ENCODE measurements around the gene TBC1D23.
A peak's percentile ranks its signal among the peaks of the same experiment; 100 is the strongest.

TBC1D23 gene

DNA sequence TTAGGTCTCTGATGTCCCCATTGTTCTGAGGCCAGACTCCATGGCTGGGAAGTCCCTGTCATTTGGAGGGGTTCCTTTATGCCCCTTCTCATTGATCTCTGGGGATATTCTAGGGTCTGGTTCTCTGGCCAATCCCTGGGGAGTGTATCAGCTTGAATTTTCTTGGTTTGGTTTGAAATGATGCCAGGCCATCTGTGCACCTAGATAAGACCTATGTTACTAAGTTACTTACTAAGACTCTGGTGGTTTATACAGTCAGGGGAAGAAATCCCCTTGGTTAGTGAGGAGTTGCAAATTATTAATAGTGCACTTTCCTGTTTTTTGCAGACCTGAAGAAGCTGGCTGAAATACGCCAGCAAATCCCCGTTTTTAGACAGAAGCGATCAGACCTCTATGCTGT is 94.1 kb downstream of the TBC1D23 start:
- DNase-seq: no peak

- no peak for DNase-seq
These were observed 97.6 kb downstream of the TBC1D23 start for GRCh38 chr3:100358413-100358812.

- DNase-seq: no peak
These were observed 98.2 kb downstream of the TBC1D23 start for GRCh38 chr3:100359035-100359434.

GRCh38 chr3:100360757-100361496 is 100.1 kb downstream of the TBC1D23 start:
- no peak for DNase-seq

DNA sequence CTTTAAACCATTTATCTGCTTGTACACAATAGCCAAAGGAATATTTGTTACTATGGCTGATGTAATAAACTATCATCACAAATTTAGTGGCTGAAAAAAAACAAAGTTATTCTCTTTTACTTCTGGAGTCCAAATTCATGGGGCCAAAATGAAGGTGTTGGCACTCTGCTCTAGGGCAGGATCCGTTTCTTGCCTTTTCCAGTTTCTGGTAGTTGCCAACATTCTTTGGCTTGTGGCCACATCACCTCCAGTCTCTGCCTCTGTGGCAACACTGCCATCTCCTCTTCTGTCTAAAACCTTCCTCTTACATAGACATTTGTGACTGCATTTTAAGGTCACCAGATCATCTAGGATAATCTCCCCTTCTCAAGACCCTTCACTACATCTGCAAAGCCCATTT is 101.1 kb downstream of the TBC1D23 start:
- no peak for DNase-seq

DNA sequence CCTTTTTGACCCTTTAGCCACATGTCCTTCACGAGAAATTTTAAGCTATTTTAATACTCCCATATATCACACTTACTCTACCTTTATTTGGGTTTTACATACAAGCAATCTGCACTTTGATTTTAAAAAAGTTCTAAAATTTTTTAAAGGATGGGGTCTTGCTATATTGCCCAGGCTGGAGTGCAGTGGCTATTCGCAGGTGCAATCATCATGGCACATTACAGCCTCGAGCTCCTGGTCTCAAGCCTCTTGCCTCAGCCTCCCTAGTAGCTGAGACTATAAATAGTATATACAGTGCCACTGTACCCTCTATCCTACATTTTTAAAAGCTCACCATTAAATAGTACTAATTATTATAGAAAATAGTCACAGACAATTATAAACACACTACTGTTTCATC is 103.6 kb downstream of the TBC1D23 start:
- no peak for DNase-seq

GRCh38 chr3:100366424-100366823 is 105.6 kb downstream of the TBC1D23 start:
- DNase-seq: no peak

DNA sequence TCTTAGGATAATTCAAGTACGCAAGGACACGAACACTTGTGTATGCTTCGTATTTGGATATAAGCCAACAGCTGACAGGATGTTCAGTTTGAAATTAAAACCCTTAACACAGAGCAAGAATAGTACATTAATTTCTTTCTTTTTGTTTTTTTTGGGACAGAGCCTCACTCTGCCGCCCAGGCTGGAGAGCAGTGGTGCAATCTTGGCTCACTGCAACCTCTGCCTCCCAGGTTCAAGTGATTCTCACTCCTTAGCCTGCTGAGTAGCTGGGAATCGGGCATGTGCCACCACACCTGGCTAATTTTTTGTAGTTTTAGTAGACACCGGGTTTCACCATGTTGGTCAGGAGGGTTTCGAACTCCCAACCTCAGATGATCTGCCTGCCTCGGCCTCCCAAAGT is 107.6 kb downstream of the TBC1D23 start:
- DNase-seq: no peak

- peak; percentile 12 for DNase-seq
These were observed 110.0 kb downstream of the TBC1D23 start for GRCh38 chr3:100370756-100371155.

DNA sequence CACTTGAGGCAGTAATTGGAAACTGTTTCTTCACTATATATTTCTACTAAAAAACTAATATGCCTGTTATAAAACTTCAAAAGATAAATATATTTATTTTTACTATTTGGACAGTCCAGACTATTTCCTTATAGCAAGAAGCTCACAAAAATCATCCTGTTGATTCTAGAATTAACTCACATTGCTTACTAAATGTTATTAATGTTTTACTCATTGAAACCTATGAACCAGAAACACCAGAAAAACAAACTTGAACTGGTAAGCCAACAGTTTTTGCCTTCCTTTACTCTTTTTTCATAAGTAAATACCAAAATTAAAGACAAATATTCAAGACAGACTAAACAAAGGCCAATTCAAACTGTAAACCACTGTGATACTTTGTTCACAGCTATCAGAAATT is 113.7 kb downstream of the TBC1D23 start:
- no peak for DNase-seq

Data from fibroblast of skin of abdomen (primary cell).